HCT116 (cell line): ENCODE data around the gene GLDN. TPM values are rescaled to one million over a fixed set of nuclear protein-coding genes. Genes with fewer than 3 reads are reported as not detected.

Experiments used
- ATAC-seq: fragments of 200-7000 bp; cut with Tn5 transposase; 2 replicates; pipeline ENCODE4 v1.9.1; 2020; ENCODE audit warnings: mild to moderate bottlenecking, moderate library complexity
- BruUV-seq: library from RNA; stranded (reverse); fragments of 400-500 nt; replicated peaks from 2 replicates; lab custom pipeline; 2021; lab: Mats Ljungman, UMichigan
- CTCF ChIA-PET: fragments of 300-600 bp; sonication (Branson Sonifier 250); formaldehyde crosslinking; loops from one replicate; lab custom pipeline; 2021; ENCODE audit warnings: antibody characterized with exemption; lab: Charles Lee
- POLR2A ChIA-PET: fragments of 300-600, 350-600 bp; sonication (Branson Sonifier 250); formaldehyde crosslinking; loops from one replicate; lab custom pipeline; 2021; ENCODE audit warnings: antibody characterized with exemption; lab: Charles Lee
- RAD21 ChIA-PET, 2 experiments: fragments of 300-600 bp; sonication (Branson Sonifier 250); formaldehyde crosslinking; loops; one replicate each; lab custom pipeline; 2023; ENCODE audit warnings: low total read pairs in 2 of 2; ENCODE audit not compliant: uncharacterized antibody in 2 of 2, unreplicated experiment in 2 of 2, low non-redundant PET in 1 of 2; lab: Charles Lee
- DNase-seq: peaks from one replicate; pipeline ENCODE4 v3.0.0-alpha.2; 2010; ENCODE audit warnings: low read depth, low spot score
- H2AFZ ChIP-seq: fragments of 200-600 bp; shearing (Covaris generic), sonication (generic); 2 replicates; pipeline ENCODE4 v1.6.1; 2017; ENCODE audit warnings: low read depth, mixed run types, mixed read lengths, antibody characterized with exemption, low read length; ENCODE audit not compliant: poor library complexity, severe bottlenecking
- H3K27ac ChIP-seq: 2 replicates; pipeline ENCODE4 v1.5.1; 2012; ENCODE audit warnings: low read depth, low read length
- H3K27me3 ChIP-seq: fragments of 200-600 bp; sonication (generic); 2 replicates; pipeline ENCODE4 v1.6.1; 2016; ENCODE audit warnings: mixed run types, low read length, mixed read lengths; ENCODE audit not compliant: insufficient read depth
- H3K36me3 ChIP-seq, 2 experiments: fragments of 200-500 bp in 1 of 2; fragments of 200-600 bp in 1 of 2; sonication (Bioruptor generic) in 1 of 2; sonication (generic) in 1 of 2; 2 replicates each; pipeline versions ENCODE4 v1.5.1 to v1.6.1; 2014 to 2016; ENCODE audit warnings: low read length in 2 of 2, inconsistent platforms in 1 of 2, mixed read lengths in 1 of 2, mixed run types in 1 of 2; ENCODE audit not compliant: insufficient read depth in 2 of 2, control insufficient read depth in 1 of 2
- H3K4me1 ChIP-seq, 2 experiments: fragments of 200-600 bp in 1 of 2; sonication (generic) in 1 of 2; 2 replicates each; pipeline versions ENCODE4 v1.5.1 to v1.6.1; 2012 to 2017; ENCODE audit warnings: low read length in 2 of 2, inconsistent platforms in 1 of 2, mild to moderate bottlenecking in 1 of 2, mixed read lengths in 1 of 2, mixed run types in 1 of 2, moderate library complexity in 1 of 2; ENCODE audit not compliant: insufficient read depth in 2 of 2, control insufficient read depth in 1 of 2
- H3K4me2 ChIP-seq: fragments of 200-600 bp; sonication (generic); 2 replicates; pipeline ENCODE4 v1.6.1; 2017; ENCODE audit warnings: mixed run types, low read length, mixed read lengths
- H3K4me3 ChIP-seq, 2 experiments: fragments of 200-600 bp in 1 of 2; sonication (generic) in 1 of 2; replicated peaks in 1 of 2; 2 replicates each; pipeline ENCODE4 v1.5.1; 2011 to 2016; ENCODE audit warnings: low read length in 2 of 2, control low read depth in 1 of 2, low read depth in 1 of 2, mild to moderate bottlenecking in 1 of 2, mixed read lengths in 1 of 2, mixed run types in 1 of 2
- H3K79me2 ChIP-seq: fragments of 200-600 bp; sonication (generic); 2 replicates; pipeline ENCODE4 v1.6.1; 2017; ENCODE audit warnings: mild to moderate bottlenecking, mixed run types, low read length, moderate library complexity, mixed read lengths; ENCODE audit not compliant: insufficient read depth
- H3K9ac ChIP-seq: fragments of 200-600 bp; sonication (generic); 2 replicates; pipeline ENCODE4 v1.6.1; 2016; ENCODE audit warnings: low read length, mixed read lengths
- H3K9me2 ChIP-seq: fragments of 200-600 bp; sonication (generic), shearing (Covaris generic); 2 replicates; pipeline ENCODE4 v1.6.1; 2017; ENCODE audit warnings: mixed run types, mild to moderate bottlenecking, moderate library complexity; ENCODE audit not compliant: insufficient read depth
- H3K9me3 ChIP-seq, 2 experiments: fragments of 200-500 bp in 1 of 2; fragments of 200-600 bp in 1 of 2; sonication (Bioruptor generic) in 1 of 2; sonication (generic) in 1 of 2; 2 replicates each; pipeline ENCODE4 v1.6.1; 2014 to 2017; ENCODE audit warnings: low read length in 2 of 2, mixed read lengths in 2 of 2, inconsistent platforms in 1 of 2, low read depth in 1 of 2, mild to moderate bottlenecking in 1 of 2, mixed run types in 1 of 2, moderate library complexity in 1 of 2; ENCODE audit not compliant: control insufficient read depth in 1 of 2, insufficient read depth in 1 of 2
- H4K20me1 ChIP-seq: fragments of 200-600 bp; sonication (generic), shearing (Covaris generic); 2 replicates; pipeline ENCODE4 v1.6.1; 2017; ENCODE audit warnings: mixed run types, mild to moderate bottlenecking, moderate library complexity; ENCODE audit not compliant: insufficient read depth
- ATF3 ChIP-seq: IDR thresholded peaks from 2 replicates; pipeline ENCODE4 v1.6.1; 2012
- EGR1 ChIP-seq: IDR thresholded peaks from 2 replicates; pipeline ENCODE4 v1.6.1; 2012; ENCODE audit warnings: low read depth
- EZH2phosphoT487 ChIP-seq: fragments of 200-600 bp; IDR thresholded peaks from 2 replicates; pipeline ENCODE4 v1.6.1; 2018; ENCODE audit warnings: antibody characterized with exemption, borderline replicate concordance
- JUND ChIP-seq: IDR thresholded peaks from 2 replicates; pipeline ENCODE4 v1.6.1; 2012
- MAX ChIP-seq: IDR thresholded peaks from 2 replicates; pipeline ENCODE4 v1.6.1; 2012
- POLR2A ChIP-seq: IDR thresholded peaks from 2 replicates; pipeline ENCODE4 v1.7.0; 2011; ENCODE audit warnings: borderline replicate concordance; ENCODE audit not compliant: insufficient read depth, insufficient read length; ENCODE audit errors: extremely low read depth
- POLR2AphosphoS5 ChIP-seq: IDR thresholded peaks from 2 replicates; pipeline ENCODE4 v1.6.1; 2011; ENCODE audit warnings: mild to moderate bottlenecking, low read depth, low read length, moderate library complexity
- RAD21 ChIP-seq: IDR thresholded peaks from 2 replicates; pipeline ENCODE4 v1.6.1; 2012; ENCODE audit warnings: low read depth, mild to moderate bottlenecking
- REST ChIP-seq: IDR thresholded peaks from 2 replicates; pipeline ENCODE4 v1.6.1; 2012; ENCODE audit warnings: low read depth
- TCF7L2 ChIP-seq: IDR thresholded peaks from 2 replicates; pipeline ENCODE4 v1.7.0; 2011; ENCODE audit warnings: borderline replicate concordance, inconsistent platforms; ENCODE audit not compliant: insufficient read depth, insufficient read length; ENCODE audit errors: extremely low read depth
- YY1 ChIP-seq: IDR thresholded peaks from 2 replicates; pipeline ENCODE4 v1.6.1; 2011; ENCODE audit warnings: low read length, low read depth, moderate library complexity, mild to moderate bottlenecking; ENCODE audit not compliant: insufficient replicate concordance; ENCODE audit errors: extremely low read depth
- ZNF274 ChIP-seq: fragments of 200-500 bp; sonication (Bioruptor generic); IDR thresholded peaks from 2 replicates; pipeline ENCODE4 v1.6.1; 2014; ENCODE audit warnings: mild to moderate bottlenecking, low read depth, low read length, inconsistent platforms
- intact Hi-C: fragments of 100-400 bp; cut with micrococcal nuclease; formaldehyde crosslinking; loops from 2 replicates; pipeline ENCODE4 v1.10.0; 2022
- total RNA-seq: library from RNA; stranded (reverse); gene quantifications from one replicate; pipeline ENCODE4 v1.2.1, GENCODE V29; 2021; ENCODE audit not compliant: unreplicated experiment

Gene GLDN
- total RNA-seq, 1 experiment from 2014 or later: 3.0 TPM

- H2AFZ ChIP-seq: no peak overlapping the region
- H3K4me2 ChIP-seq: no peak overlapping the region
- no peaks in the 10 kb centered on the region for H3K9me2 ChIP-seq
- no peaks in the 10 kb centered on the region for H4K20me1 ChIP-seq
- intact Hi-C loops: no loop called here
- H3K4me1 ChIP-seq: no peaks in the 10 kb centered on the region
- H3K4me3 ChIP-seq: no peak overlapping the region
- no TSS peak for BruUV-seq
- no peaks in the 10 kb centered on the region for H3K36me3 ChIP-seq
- H3K27ac ChIP-seq: no peak overlapping the region
- ATAC-seq (no peak), DNase-seq (no peak)
- H3K27me3 ChIP-seq: no peaks in the 10 kb centered on the region
- TF ChIP-seq TCF7L2 (no peak), POLR2AphosphoS5 (no peak), EGR1 (no peak), EZH2phosphoT487 (no peak), MAX (no peak), ATF3 (no peak), RAD21 (no peak), JUND (no peak), REST (no peak), YY1 (no peak), ZNF274 (no peak), POLR2A (no peak)
- RAD21 ChIA-PET: interaction anchor here in 1 of 2 experiments (1.5 kb wide), 1 partner anchor 238 kb away, joined by 4 read pairs; no protein-coding TSS in a partner anchor
- H3K79me2 ChIP-seq: no peaks in the 10 kb centered on the region
- POLR2A ChIA-PET: no interaction called here
- CTCF ChIA-PET: interaction anchor here (0.6 to 4.0 kb wide), 22 partner anchors 9 to 457 kb away, joined by 3 to 68 read pairs (median 5); no protein-coding TSS in a partner anchor
- H3K9me3 ChIP-seq: no peaks in the 10 kb centered on the region
- no peak overlapping the region for H3K9ac ChIP-seq
Measured at GRCh38 chr15:51401051-51401780, 59.8 kb downstream of the GLDN start.
